SK-N-MC (cell line): ENCODE results near the gene ARL4D.

Source experiments
- FOXP2 ChIP-seq: optimal IDR thresholded peaks from 2 replicates; pipeline ENCODE3; 2011; ENCODE audit warnings: mild to moderate bottlenecking, moderate library complexity; ENCODE audit not compliant: insufficient read depth; ENCODE audit errors: extremely low read length, control extremely low read depth
- POLR2AphosphoS5 ChIP-seq: IDR thresholded peaks from 2 replicates; pipeline ENCODE4 v1.6.1; 2012; ENCODE audit warnings: mild to moderate bottlenecking, low read depth, low read length, borderline replicate concordance

DNA sequence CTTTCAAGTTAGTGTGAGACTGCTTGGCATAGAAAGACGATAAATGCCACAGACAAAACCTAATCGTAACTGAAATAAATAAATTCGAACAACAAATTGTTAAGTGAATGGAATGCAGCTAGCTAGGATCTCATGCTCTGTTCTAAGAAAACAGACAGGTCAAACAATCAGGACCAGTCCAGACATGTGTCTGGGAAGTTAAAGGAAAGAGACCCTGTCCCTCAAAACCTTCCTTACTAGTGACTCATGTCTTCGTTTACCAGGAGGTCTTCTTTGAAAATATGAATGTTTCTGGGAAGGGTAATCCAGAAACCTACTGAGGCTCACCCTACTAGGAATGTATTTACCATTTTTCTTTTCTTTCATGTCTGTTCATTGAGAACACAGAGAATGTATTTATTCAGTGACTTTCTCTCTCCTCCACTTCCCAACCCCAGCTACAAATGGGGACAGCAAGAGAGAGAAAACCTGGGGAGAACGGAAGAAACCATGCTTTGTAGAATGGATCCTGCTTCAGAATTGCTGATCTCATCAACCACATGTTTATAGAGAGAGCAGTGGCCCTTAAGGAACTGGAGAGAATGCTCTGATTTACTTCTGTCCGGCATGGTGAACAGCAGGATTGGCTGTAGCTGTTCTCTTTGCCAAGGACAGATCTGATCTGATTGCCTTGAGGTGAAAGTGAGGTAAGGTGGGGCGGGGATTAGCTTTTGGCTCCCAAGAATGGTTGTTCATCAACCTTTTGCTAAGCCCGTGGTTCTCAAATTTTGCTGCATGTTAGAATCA lies 45.6 kb downstream of the ARL4D start:
- TF ChIP-seq POLR2AphosphoS5 (no peak), FOXP2 (no peak)
